NT2/D1 (cell line): Measurements from ENCODE around the gene BICDL1.

Experiments
- SUZ12 ChIP-seq: IDR thresholded peaks from 2 replicates; pipeline ENCODE4 v1.6.1; 2011; ENCODE audit not compliant: insufficient read length, insufficient read depth; ENCODE audit errors: extremely low read depth
- YY1 ChIP-seq: IDR thresholded peaks from 2 replicates; pipeline ENCODE4 v1.6.1; 2011; ENCODE audit not compliant: insufficient read length, insufficient read depth
- ZNF274 ChIP-seq: IDR thresholded peaks from 2 replicates; pipeline ENCODE4 v1.6.1; 2011; ENCODE audit warnings: mild to moderate bottlenecking, low read depth, low read length

DNA sequence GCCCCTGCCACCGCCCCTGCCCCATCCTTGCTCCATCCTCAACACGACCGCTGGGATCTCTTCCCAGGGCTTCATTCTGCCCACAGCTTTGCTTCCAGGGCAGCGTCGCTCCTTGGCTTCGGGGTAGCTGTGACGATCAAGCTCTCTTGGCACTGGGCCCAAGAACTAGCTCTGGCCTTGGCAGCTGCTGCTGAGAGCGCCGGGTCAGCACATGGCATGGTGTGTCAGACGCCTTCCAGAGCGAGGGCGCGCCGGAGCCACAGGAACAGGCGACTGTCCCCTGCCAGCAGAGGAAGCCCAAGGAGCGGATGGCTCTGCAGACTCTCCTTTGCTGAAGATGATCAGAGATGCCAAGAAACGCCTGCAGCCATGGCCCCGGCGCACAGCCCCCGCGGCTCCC lies 111.6 kb downstream of the BICDL1 start:
- no peak for TF ChIP-seq YY1
- no peak for TF ChIP-seq ZNF274
- TF ChIP-seq SUZ12, result no peak
